IMR-90 (cell line): ENCODE results near the gene DSCAM. TPM values are rescaled to one million over a fixed set of nuclear protein-coding genes. Genes with fewer than 3 reads are reported as not detected.

Source experiments
- ATAC-seq: fragments of 200-7000 bp; cut with Tn5 transposase; 2 replicates; pipeline ENCODE4 v1.9.1; 2020; ENCODE audit warnings: low read depth, mild to moderate bottlenecking, moderate library complexity
- BruUV-seq: library from RNA; stranded (reverse); fragments of 400-500 nt; replicated peaks from 2 replicates; lab custom pipeline; 2021; lab: Mats Ljungman, UMichigan
- CTCF ChIA-PET: fragments of 300-600 bp; formaldehyde crosslinking; extraction: SDS; loops from one replicate; lab custom pipeline; 2021; ENCODE audit warnings: antibody characterized with exemption; lab: Yijun Ruan, JAX
- POLR2A ChIA-PET: fragments of 300-600 bp; sonication (Branson Sonifier 250); formaldehyde crosslinking; loops from one replicate; lab custom pipeline; 2022; ENCODE audit warnings: antibody characterized with exemption; ENCODE audit not compliant: unreplicated experiment; lab: Charles Lee
- DNase-seq: peaks from one replicate; pipeline ENCODE4 v3.0.0; 2013
- H2AFZ ChIP-seq: replicated peaks from 2 replicates; pipeline ENCODE3; 2013; ENCODE audit warnings: low read length, mild to moderate bottlenecking; ENCODE audit not compliant: poor library complexity
- H2AK5ac ChIP-seq: 2 replicates; pipeline ENCODE4 v1.6.1; 2013; ENCODE audit warnings: low read depth, low read length, inconsistent platforms
- H2AK9ac ChIP-seq: replicated peaks from 2 replicates; pipeline ENCODE3; 2013; ENCODE audit warnings: mild to moderate bottlenecking, low read depth, low read length, moderate library complexity; ENCODE audit not compliant: poor library complexity
- H2BK120ac ChIP-seq: 2 replicates; pipeline ENCODE4 v1.6.1; 2013; ENCODE audit warnings: low read depth, low read length, inconsistent platforms
- H2BK15ac ChIP-seq: 3 replicates; pipeline ENCODE4 v1.6.1; 2013; ENCODE audit warnings: low read depth, low read length, inconsistent platforms
- H2BK20ac ChIP-seq: 2 replicates; pipeline ENCODE4 v1.6.1; 2013; ENCODE audit warnings: low read depth, mild to moderate bottlenecking, inconsistent platforms, low read length, moderate library complexity
- H2BK5ac ChIP-seq: 2 replicates; pipeline ENCODE4 v1.6.1; 2013; ENCODE audit warnings: mild to moderate bottlenecking, low read depth, low read length, inconsistent platforms; ENCODE audit not compliant: poor library complexity, severe bottlenecking
- H3K14ac ChIP-seq: replicated peaks from 2 replicates; pipeline ENCODE4 v1.6.1; 2013; ENCODE audit warnings: low read depth, low read length, inconsistent platforms
- H3K18ac ChIP-seq: 2 replicates; pipeline ENCODE4 v1.6.1; 2013; ENCODE audit warnings: low read depth, low read length, control low read depth
- H3K23ac ChIP-seq: 2 replicates; pipeline ENCODE4 v1.6.1; 2013; ENCODE audit warnings: low read depth, low read length, inconsistent platforms
- H3K27ac ChIP-seq: 2 replicates; pipeline ENCODE4 v1.5.1; 2013; ENCODE audit warnings: mild to moderate bottlenecking, control low read depth, low read length; ENCODE audit not compliant: insufficient read depth
- H3K27me3 ChIP-seq: 2 replicates; pipeline ENCODE4 v1.6.1; 2013; ENCODE audit warnings: low read length; ENCODE audit not compliant: control insufficient read depth, insufficient read depth
- H3K36me3 ChIP-seq: 2 replicates; pipeline ENCODE4 v1.6.1; 2013; ENCODE audit warnings: low read length, mixed read lengths; ENCODE audit not compliant: control insufficient read depth, insufficient read depth
- H3K4ac ChIP-seq: 2 replicates; pipeline ENCODE4 v1.6.1; 2013; ENCODE audit warnings: low read depth, low read length, inconsistent platforms
- H3K4me1 ChIP-seq: 2 replicates; pipeline ENCODE4 v1.6.1; 2013; ENCODE audit warnings: low read length, mixed read lengths; ENCODE audit not compliant: control insufficient read depth, insufficient read depth
- H3K4me2 ChIP-seq: 2 replicates; pipeline ENCODE4 v1.6.1; 2013; ENCODE audit warnings: low read depth, mild to moderate bottlenecking, control low read depth, low read length, moderate library complexity
- H3K4me3 ChIP-seq: 2 replicates; pipeline ENCODE4 v1.5.1; 2013; ENCODE audit warnings: low read depth, mild to moderate bottlenecking, control low read depth, low read length, moderate library complexity; ENCODE audit not compliant: insufficient read depth
- H3K56ac ChIP-seq: 2 replicates; pipeline ENCODE4 v1.6.1; 2013; ENCODE audit warnings: low read length, inconsistent platforms; ENCODE audit not compliant: insufficient read depth; ENCODE audit errors: extremely low read depth
- H3K79me1 ChIP-seq, 2 experiments: 2 replicates each; pipeline ENCODE4 v1.6.1; 2013; ENCODE audit warnings: low read length in 2 of 2, inconsistent platforms in 1 of 2, low read depth in 1 of 2
- H3K9ac ChIP-seq: 2 replicates; pipeline ENCODE4 v1.6.1; 2013; ENCODE audit warnings: low read depth, low read length, control low read depth
- H3K9me1 ChIP-seq: 2 replicates; pipeline ENCODE4 v1.6.1; 2013; ENCODE audit warnings: low read length, inconsistent platforms; ENCODE audit not compliant: insufficient read depth
- H3K9me3 ChIP-seq: 2 replicates; pipeline ENCODE4 v1.6.1; 2013; ENCODE audit warnings: low read length; ENCODE audit not compliant: control insufficient read depth, insufficient read depth
- H4K20me1 ChIP-seq: 2 replicates; pipeline ENCODE4 v1.6.1; 2013; ENCODE audit warnings: low read length, inconsistent platforms; ENCODE audit not compliant: insufficient read depth
- H4K5ac ChIP-seq: 2 replicates; pipeline ENCODE4 v1.6.1; 2013; ENCODE audit warnings: mild to moderate bottlenecking, low read depth, low read length, control low read depth
- H4K8ac ChIP-seq, 2 experiments: 2 replicates each; pipeline ENCODE4 v1.6.1; 2013; ENCODE audit warnings: low read depth in 2 of 2, low read length in 2 of 2, control low read depth in 1 of 2, inconsistent platforms in 1 of 2
- H4K91ac ChIP-seq: 2 replicates; pipeline ENCODE4 v1.6.1; 2013; ENCODE audit warnings: low read depth, low read length, inconsistent platforms; ENCODE audit not compliant: insufficient read depth
- FOS ChIP-seq: fragments of 150-350 bp; IDR thresholded peaks from 2 replicates; pipeline ENCODE4 v1.6.1; 2016; ENCODE audit warnings: low read depth, low read length
- SMC3 ChIP-seq: fragments of 150-350 bp; IDR thresholded peaks from 2 replicates; pipeline ENCODE4 v1.6.1; 2016; ENCODE audit warnings: low read depth, mild to moderate bottlenecking, antibody characterized with exemption, low read length, moderate library complexity
- USF2 ChIP-seq: fragments of 150-350 bp; IDR thresholded peaks from 2 replicates; pipeline ENCODE4 v1.6.1; 2017; ENCODE audit warnings: mild to moderate bottlenecking, antibody characterized with exemption, low read length, low read depth
- WGBS, 2 experiments: methylation state at CpG; one replicate each; pipeline versions ENCODE4 v1.1.5 to v1.1.7; 2013; ENCODE audit warnings: missing lambda C conversion rate in 2 of 2; ENCODE audit not compliant: insufficient read length in 1 of 2; ENCODE audit errors: extremely low coverage in 2 of 2; 5-methylcytosine and 5-hydroxymethylcytosine counted together
- dilution Hi-C: fragments of 300-500 bp; cut with HindIII; formaldehyde crosslinking; loops from one replicate; pipeline ENCODE4 v1.14.3; 2018; ENCODE audit warnings: low sequenced_read_pairs; ENCODE audit not compliant: unreplicated experiment
- in situ Hi-C: fragments of 300-500 bp; cut with MboI; formaldehyde crosslinking; loops from 3 replicates; pipeline ENCODE4 v1.14.3; 2019; ENCODE audit warnings: low sequenced_read_pairs, inconsistent platforms, mixed read lengths
- intact Hi-C: fragments of 100-400 bp; cut with micrococcal nuclease; formaldehyde crosslinking; loops from 2 replicates; pipeline ENCODE4 v1.10.0; 2022
- polyA plus RNA-seq, 3 experiments: library from polyadenylated mRNA; depleted of rRNA; stranded (reverse); fragments of >200 nt; gene quantifications; 2 replicates each; pipeline ENCODE4 v1.2.3, GENCODE V29; 2012; ENCODE audit warnings: low replicate concordance in 1 of 3
- total RNA-seq: library from RNA; depleted of rRNA; stranded (reverse); fragments of >200 nt; gene quantifications from 2 replicates; pipeline ENCODE4 v1.2.3, GENCODE V29; 2012

The DSCAM gene
- total and polyA plus RNA-seq, 2 of the 4 experiments (the other 2 are of a cell fraction): under 0.01 to 0.02 TPM

- ATAC-seq (no peak), DNase-seq (peak; percentile 4)
- no CpG with 5 or more reads among the region's 2 CpGs for WGBS, 2 experiments
- H3K23ac ChIP-seq: no peak overlapping the region
- H3K56ac ChIP-seq: no peak overlapping the region
- H2BK5ac ChIP-seq: no peak overlapping the region
- no peak overlapping the region for H3K9ac ChIP-seq
- dilution Hi-C loops (no loop called here), in situ Hi-C loops (no loop called here), intact Hi-C loops (no loop called here)
- H3K9me1 ChIP-seq: no peaks in the 10 kb centered on the region
- TF ChIP-seq USF2 (no peak), FOS (peak; percentile 27; the same call in 1 of the 2 replicates), SMC3 (no peak)
- H3K4me3 ChIP-seq: no peak overlapping the region
- no peak overlapping the region for H2AK5ac ChIP-seq
- no peak overlapping the region for H4K8ac ChIP-seq
- peaks cover 10% of the 10 kb centered on the region for H3K9me3 ChIP-seq
- POLR2A ChIA-PET: no interaction called here
- H3K18ac ChIP-seq: no peak overlapping the region
- H3K4ac ChIP-seq: no peak overlapping the region
- H2AFZ ChIP-seq: no peak overlapping the region
- no peak overlapping the region for H4K5ac ChIP-seq
- BruUV-seq: no TSS peak
- no peak overlapping the region for H3K4me2 ChIP-seq
- no peaks in the 10 kb centered on the region for H4K20me1 ChIP-seq
- H3K4me1 ChIP-seq: no peaks in the 10 kb centered on the region
- CTCF ChIA-PET: no interaction called here
- no peak overlapping the region for H2BK20ac ChIP-seq
- H3K79me1 ChIP-seq: no peaks in the 10 kb centered on the region
- no peak overlapping the region for H2BK15ac ChIP-seq
- H3K14ac ChIP-seq: no peak overlapping the region
- no peak overlapping the region for H2BK120ac ChIP-seq
- H2AK9ac ChIP-seq: no peak overlapping the region
- H4K91ac ChIP-seq: no peak overlapping the region
- no peak overlapping the region for H3K27ac ChIP-seq
- H3K27me3 ChIP-seq: no peaks in the 10 kb centered on the region
- H3K36me3 ChIP-seq: no peaks in the 10 kb centered on the region
These were observed 339.0 kb downstream of the DSCAM start for GRCh38 chr21:40507978-40508377.
